NB4 (cell line): ENCODE measurements around the gene C5orf15.

Experiments used
- DNase-seq: peaks from one replicate; pipeline ENCODE4 v3.0.0; 2010; ENCODE audit warnings: low read depth
- H3K4me3 ChIP-seq: one replicate; pipeline ENCODE4 v1.5.1; 2011; ENCODE audit warnings: mild to moderate bottlenecking, low read depth, low read length, moderate library complexity
- CTCF ChIP-seq: IDR thresholded peaks from one replicate; pipeline ENCODE4 v1.5.1; 2012; ENCODE audit warnings: low read depth, low read length
- MYC ChIP-seq: IDR thresholded peaks from 2 replicates; pipeline ENCODE4 v1.6.1; 2011; ENCODE audit warnings: low read depth, low read length
- POLR2A ChIP-seq: IDR thresholded peaks from 2 replicates; pipeline ENCODE4 v1.6.1; 2011; ENCODE audit warnings: mild to moderate bottlenecking; ENCODE audit not compliant: insufficient read length; ENCODE audit errors: extremely low read depth
- TF ChIP-seq, protein P1 (sequence below): IDR thresholded peaks from 2 replicates; pipeline ENCODE4 v1.6.1; 2011; ENCODE audit warnings: low read depth, low read length

Gene C5orf15

GRCh38 chr5:133913413-133914155 is 54.8 kb downstream of the C5orf15 start:
- H3K4me3 ChIP-seq: no peak overlapping the region
- DNase-seq: no peak
- TF ChIP-seq POLR2A (no peak), MYC (no peak), CTCF (no peak)
- TF ChIP-seq, protein P1, sequence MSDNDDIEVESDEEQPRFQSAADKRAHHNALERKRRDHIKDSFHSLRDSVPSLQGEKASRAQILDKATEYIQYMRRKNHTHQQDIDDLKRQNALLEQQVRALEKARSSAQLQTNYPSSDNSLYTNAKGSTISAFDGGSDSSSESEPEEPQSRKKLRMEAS: no peak

- no peak overlapping the region for H3K4me3 ChIP-seq
- DNase-seq: no peak
- no peak for TF ChIP-seq MYC
- no peak for TF ChIP-seq POLR2A
- no peak for TF ChIP-seq CTCF
- TF ChIP-seq, protein P1: no peak
Observed at GRCh38 chr5:133912951-133913350, 55.5 kb downstream of the C5orf15 start.

DNA sequence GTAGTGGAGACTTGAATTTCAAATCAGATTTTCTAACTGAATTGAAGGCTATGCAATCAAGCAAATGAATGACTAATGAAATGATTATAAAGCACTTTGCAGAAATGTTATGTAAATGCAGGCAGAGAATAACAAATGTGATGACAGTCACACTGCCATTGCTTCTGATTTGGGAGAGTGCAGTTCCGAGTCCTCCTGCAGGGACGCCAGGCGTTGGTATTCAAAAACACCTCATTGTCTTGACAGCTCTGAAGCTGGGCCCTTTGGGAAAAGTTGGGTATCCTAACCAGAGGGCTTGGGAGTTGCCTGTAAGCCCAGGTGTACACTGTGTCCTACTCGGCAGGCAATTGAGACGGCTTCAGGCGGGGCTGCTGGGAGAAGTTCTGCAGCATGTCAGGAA is 57.9 kb downstream of the C5orf15 start:
- DNase-seq: no peak
- TF ChIP-seq MYC (no peak), CTCF (no peak), POLR2A (no peak)
- TF ChIP-seq, protein P1: no peak
- no peak overlapping the region for H3K4me3 ChIP-seq

DNA sequence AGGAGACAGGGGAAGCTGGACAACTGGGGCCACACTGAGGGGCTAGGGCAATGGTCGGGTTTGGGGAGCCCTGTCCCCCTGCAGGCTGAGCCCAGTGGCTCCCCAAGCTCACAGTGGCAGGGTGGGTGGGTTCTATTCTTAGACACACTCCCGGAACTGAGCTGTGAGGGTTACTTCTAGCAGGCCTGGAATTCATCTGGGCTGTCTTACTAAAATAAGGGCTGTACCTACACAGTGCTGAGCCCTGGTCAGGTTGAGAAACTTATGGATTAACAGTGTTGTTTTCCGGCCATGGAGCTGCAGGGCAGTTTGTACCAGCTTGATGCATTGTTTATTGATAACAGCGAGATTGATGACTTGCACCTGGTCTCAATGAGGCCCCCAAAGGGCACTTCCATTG is 58.8 kb downstream of the C5orf15 start:
- no peak overlapping the region for H3K4me3 ChIP-seq
- TF ChIP-seq POLR2A (no peak), MYC (no peak), CTCF (no peak)
- TF ChIP-seq, protein P1: no peak
- DNase-seq: no peak

DNA sequence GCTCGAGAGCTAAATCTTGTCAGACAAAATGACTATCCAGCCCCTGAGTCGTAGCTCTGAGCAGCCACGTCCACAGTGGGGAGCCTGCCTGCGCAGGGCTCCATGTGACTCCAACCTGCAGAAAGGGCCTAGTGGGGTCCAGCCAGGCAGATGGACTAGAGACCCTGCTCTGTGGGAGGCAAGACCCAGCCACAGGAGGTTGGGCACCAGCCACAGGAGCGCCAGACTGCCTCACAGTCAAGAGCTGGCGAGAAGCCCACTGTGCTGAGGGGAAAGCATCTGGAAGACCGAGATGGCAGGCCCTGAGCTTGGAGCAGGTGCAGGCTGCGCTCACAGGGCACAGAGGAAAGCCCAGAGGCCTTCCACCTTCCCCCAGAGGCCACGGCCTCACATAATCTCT is 61.4 kb downstream of the C5orf15 start:
- TF ChIP-seq, protein P1: no peak
- TF ChIP-seq CTCF (no peak), MYC (no peak), POLR2A (no peak)
- DNase-seq: no peak
- no peak overlapping the region for H3K4me3 ChIP-seq
